Hematopoietic multipotent progenitor cell treated with erythropoietin and hydrocortisone succinate and interleukin-3 and kit ligand, for 4 days (in vitro differentiated cells): ENCODE measurements around the gene CWF19L1.
A peak's percentile ranks its signal among the peaks of the same experiment; 100 is the strongest.

ENCODE experiments used
- DNase-seq: peaks from one replicate; pipeline ENCODE4 v3.0.0-alpha.2; 2015

The CWF19L1 gene

DNA sequence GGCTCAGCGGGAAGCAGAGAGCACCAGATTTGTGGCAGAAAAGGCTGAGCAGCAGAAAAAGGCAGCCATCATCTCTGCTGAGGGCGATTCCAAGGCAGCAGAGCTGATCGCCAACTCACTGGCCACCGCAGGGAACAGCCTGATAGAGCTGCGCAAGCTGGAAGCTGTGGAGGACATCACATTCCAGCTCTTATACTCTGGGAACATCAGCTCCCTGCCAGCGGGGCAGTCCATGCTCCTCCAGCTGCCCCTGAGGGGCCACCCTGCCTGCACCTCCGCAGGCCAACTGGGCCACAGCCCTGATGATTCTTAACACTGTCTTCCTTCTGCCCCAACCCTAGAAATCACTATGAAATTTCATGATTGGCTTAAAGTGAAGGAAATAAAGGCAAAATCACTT is 18.6 kb downstream of the CWF19L1 start:
- DNase-seq: no peak

DNA sequence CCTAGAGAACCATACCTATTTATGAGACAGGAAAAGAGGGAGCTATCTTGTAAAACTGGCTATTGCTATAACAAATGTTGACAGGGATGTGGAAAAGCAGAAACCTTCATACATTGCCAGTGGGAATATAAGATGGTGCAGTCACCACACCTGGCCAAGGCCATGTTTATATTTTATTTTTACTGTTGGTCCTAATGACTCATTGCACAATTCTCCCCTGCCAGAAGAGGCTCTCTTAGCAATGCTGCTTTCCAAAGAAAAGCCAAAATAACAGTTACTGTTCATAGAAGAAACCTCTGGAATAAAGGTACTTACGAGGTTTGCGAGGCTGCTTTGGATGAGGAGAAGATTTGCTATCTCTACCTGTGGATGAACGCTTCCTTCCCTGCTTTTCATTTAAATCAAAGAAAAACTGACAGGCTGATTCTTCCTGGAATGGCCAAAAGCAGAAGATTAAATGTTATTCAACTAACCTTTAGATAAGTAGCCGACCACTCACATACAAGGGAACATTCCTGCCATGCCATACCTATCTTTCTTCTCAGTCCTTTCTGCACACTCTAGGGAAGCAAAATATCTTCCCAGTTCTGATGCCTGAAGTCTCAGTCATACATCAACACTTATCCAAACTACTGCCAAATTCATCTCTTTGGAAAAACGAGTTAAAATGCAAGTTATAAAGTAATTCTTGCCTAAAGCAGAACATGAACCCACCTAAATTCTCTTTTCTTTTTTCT is 21.8 kb downstream of the CWF19L1 start:
- DNase-seq: no peak

DNA sequence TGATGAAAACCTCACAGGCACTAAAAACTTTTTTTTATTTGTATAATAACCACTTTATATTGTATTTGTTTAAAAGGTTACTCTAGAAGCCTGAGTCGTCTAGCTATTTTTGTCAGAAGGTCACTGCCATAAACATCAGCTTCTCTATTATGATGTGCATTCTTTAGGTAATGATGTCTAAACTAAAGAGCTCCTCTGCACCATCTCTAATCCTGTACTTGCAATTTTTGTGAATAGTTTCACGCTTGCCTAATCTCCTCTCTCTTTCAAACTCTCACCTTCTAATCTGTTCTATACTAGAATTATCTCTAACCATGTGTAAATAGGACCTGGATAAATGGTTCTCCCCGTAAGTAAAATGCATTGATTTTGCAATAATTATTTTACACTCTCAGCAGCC is 27.6 kb downstream of the CWF19L1 start:
- no peak for DNase-seq

DNA sequence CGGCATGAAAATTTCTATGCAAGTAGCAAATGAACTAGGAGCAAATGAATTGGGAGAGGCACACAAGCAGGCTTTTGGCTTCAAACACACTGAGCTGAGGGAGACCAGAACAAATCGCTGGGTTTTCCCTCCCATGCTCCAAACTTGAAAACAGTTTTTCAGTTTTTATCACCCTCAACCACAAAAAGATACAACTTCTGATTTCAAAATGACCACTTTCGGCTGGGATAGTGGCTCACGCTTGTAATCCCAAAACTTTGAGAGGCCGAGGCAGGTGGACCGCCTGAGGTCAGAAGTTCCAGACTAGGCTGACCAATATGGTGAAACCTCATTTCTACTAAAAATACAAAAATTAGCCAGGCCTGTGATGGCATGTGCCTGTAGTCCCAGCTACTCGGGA is 29.0 kb downstream of the CWF19L1 start:
- no peak for DNase-seq

DNA sequence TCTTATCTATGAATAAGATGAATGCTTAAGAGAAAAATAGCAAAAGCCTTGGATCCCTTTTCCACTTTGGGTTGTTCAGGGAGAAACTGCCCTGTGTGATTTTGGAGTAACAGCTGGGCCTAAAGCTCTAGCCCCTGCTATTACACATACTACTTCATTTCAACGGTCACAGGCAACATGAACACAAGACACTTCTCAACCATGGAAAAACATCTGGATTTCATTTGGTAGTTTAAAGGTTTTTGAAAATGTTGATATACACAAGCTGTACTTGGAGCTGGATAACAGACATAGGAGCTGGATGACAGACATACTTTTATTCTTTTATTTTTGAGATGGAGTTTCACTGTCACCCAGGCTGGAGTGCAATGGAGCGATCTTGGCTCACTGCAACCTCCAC is 35.3 kb downstream of the CWF19L1 start:
- no peak for DNase-seq

DNA sequence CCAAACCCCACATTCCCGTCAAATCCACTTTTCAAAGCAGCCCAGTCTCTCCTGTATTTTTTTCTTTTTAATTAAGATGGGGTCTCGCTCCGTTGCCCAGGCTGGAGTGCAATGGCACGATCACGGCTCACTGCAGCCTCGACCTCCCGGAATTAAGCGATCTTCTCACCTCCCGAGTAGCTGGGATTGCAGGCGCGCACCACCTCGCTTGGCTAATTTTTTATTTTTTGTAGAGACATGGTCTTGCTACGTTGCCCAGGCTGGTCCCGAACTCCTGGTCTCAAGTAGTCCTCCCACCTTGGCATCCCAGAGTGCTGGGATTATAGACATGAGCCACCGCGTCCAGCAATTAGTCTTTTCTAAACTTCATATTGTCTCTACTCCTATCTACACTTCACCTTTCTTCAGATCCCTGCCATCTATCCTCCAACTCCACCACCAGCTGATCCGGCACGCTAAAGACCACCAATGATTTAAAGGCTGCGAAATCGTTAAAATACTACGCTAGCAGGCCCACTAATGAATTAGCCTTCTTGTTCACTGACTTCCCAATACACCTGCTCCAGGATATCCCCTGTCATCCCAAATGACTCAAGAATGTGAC is 37.5 kb downstream of the CWF19L1 start:
- DNase-seq: peak; percentile 2

DNA sequence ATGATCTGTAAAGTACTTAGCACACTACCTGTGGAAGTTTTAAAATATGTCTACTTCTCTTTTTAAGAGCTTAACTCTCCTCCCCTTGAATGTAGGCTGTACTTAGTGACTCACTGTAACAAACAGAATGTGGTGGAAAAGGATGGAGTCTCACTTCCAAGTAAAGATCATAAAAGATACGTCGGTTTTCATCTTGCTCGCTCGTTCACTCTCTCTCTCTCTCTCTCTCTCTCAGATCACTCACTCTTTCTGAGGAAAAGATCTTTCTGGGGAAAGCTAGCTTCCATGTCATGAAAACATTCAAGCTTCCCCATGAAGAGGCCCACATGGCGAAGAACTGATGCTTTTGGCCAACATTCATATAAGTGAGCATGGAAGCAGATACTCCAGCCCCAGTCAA is 43.6 kb downstream of the CWF19L1 start:
- no peak for DNase-seq

DNA sequence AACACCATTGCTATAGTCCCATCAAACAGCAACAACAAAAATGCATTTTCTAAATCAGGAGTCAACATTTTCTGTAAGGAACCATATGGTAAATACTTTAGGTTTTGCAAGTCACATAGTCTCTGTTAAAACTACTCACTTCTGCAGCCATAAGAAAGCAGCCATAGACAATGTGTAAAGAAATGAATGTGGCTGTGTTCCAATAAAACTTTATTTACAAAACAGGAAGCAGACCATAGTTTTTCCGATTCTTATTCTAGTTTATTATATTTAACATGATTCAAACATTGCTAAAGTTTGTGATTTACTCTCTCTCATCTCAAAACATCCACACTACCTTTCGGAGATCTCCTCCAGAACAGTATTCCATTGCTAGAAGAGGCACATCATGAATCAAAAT is 44.9 kb downstream of the CWF19L1 start:
- no peak for DNase-seq

DNA sequence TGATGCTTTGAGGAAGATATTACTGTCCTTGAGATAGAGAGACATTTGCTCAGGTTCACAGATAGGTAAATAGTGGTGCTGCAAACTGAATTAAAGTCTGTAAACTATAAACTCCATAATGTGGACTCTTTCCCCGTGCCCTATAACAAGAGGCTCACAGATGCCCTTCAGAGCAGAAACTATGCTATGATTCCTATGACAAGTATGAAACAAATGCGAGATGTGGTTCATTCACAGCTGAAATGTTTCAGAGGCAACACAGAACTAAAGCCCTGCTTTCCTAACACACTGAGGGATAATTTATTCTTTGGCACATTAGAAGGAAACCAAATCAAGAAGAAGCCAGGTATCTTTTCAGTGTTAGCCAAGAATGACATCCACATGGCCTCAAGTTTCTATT is 51.4 kb downstream of the CWF19L1 start:
- no peak for DNase-seq

DNA sequence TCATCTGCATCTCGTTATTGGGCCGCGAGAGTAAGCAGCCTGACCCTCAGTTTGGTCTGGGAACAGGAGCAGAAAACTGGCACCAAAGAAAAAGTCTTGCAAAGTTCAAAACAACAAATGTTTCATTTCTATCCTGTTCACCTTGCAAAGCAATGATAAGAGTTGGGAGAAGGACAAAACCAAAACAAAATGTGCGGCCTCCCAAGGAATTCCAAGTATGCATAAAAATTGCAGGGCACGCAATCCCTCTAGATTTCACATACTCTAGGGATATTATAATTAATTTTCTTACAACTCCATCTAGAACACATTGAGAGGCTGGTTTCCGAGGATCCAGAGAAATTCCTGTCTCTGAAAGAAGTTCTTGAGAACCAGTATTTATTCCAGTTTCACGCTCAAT is 58.1 kb downstream of the CWF19L1 start:
- no peak for DNase-seq

DNA sequence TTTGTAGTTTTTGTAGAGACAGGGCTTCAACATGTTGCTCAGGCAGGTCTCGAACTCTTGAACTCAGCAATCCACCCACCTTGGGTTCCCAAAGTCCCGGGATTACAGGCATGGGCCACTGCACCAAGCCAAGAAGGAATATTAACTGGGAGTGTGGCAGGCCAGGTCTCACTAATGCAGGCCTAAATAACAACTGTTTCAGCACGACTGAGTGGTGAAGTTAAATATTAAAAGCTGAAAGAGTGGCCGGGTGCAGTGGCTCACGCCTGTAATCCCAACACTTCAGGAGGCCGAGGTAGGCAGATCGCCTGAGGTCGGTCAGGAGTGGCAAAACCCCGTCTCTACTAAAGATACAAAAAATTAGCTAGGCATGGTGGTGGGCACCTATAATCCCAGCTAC is 59.2 kb downstream of the CWF19L1 start:
- no peak for DNase-seq

DNA sequence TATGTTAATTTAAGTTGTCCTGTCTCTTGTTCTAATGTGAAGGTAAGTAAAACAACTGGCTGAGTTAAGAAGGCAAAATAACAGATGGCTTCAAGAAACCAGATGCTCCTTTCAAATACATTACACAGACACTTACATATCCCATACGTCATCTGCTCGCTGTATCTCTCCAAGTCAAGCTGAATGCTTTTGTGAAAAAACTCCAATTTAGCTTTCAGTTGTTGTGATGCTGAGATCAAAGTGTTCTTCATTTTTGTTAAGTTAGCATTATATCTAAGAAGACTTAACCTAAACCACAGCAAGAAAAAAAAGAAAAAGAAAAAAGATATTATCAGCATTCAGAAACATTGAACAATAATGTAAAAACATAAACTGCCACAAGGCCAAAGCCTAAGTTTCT is 63.1 kb downstream of the CWF19L1 start:
- no peak for DNase-seq

DNA sequence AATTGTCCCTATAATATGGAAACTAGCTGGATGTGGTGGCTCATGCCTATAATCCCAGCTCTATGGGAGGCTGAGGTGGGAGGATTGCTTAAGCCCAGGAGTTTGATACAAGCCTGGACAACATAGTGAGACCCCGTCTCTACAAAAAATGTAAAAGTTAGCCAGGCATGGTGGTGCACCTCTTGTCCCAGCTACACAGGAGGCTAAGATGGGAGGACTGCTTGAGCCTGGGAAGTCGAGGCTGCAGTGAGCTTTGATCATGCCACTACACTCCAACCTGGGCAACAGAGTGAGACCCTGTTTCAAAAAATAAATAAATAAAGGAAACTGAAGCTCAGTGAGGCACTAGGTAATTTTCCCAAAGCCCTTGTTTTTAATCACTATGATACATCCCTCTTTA is 65.9 kb downstream of the CWF19L1 start:
- DNase-seq: no peak

DNA sequence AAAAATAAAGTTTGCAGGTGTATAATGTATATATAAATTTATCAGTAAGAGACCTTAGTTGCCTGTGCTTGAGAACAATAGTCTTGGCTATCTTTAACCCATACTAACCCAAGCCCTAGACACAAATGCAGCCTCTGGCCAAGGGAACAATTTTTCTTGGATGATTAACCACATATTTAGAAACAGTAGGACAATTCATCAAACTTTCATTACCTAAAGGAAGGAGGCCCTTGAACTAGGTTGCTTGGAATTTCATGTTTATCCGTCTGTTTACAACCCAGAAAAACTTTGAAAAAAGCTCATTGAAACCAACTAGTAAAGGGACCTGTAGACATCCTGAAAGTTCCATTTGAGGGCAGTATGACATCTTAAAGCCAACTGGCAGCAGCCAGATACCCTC is 72.7 kb downstream of the CWF19L1 start:
- no peak for DNase-seq

DNA sequence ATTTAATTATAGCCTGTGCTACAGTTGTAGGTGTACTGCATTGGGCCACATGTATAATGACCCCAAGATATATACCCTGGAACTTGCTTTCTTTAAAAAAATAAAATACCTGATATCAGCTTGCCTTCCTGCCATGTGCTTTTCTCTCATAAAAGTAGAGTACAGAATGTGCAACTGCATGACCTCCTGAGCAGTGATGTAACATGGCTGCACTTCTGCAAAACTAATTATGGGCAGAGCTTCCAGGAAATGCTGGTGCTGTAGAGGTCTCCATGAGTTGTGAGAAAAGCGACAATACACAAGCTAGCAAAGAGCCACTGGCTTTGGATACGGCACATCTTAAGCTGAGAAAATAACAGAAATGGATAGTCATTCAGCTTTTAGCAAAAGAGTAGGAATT is 75.1 kb downstream of the CWF19L1 start:
- peak; percentile 66 for DNase-seq

DNA sequence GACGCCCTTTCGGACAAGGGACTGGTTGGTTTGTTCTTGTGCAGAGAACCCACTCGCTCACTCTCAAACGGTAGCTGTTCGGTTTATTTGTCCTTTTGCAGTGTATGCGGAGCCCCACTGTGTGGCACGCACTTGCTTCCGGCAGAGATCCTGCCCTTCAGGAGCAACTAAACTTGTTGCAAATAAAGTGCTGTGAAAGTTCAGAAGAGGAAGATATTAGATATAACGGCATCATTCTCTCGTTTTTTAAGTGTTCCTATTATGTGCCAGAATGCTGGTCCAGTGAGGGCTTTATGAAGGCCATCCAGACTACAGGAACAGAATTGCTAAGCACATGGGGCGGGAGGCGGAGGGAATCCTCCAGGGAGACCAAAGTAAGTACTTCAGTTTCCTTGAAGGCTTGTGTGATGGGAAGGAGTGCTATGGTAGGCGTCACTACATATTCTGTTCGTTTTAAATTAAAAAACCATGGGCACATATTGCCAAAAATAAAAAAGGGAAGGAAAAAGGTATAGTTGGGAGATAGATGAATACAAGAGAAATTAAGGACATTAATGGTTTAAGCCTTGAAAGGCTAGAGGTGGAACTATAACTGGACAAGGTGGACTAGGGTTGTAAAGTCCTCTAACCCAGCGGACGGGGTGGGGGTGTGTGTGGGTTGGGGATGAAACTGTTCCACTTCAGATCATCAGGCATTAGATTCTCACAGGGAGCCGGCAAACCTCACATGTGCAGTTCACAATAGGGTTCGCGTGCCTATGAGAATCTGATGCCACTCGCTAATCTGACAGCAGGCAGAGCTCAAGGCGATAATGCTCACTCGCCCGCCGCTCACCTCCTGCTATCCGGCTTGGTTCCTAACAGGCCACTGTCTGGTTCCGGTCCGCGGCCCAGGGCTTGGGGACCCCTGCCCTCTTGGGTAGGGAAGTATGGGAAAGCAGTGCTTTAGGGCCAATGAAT is 80.9 kb downstream of the CWF19L1 start:
- DNase-seq: peak; percentile 72

DNA sequence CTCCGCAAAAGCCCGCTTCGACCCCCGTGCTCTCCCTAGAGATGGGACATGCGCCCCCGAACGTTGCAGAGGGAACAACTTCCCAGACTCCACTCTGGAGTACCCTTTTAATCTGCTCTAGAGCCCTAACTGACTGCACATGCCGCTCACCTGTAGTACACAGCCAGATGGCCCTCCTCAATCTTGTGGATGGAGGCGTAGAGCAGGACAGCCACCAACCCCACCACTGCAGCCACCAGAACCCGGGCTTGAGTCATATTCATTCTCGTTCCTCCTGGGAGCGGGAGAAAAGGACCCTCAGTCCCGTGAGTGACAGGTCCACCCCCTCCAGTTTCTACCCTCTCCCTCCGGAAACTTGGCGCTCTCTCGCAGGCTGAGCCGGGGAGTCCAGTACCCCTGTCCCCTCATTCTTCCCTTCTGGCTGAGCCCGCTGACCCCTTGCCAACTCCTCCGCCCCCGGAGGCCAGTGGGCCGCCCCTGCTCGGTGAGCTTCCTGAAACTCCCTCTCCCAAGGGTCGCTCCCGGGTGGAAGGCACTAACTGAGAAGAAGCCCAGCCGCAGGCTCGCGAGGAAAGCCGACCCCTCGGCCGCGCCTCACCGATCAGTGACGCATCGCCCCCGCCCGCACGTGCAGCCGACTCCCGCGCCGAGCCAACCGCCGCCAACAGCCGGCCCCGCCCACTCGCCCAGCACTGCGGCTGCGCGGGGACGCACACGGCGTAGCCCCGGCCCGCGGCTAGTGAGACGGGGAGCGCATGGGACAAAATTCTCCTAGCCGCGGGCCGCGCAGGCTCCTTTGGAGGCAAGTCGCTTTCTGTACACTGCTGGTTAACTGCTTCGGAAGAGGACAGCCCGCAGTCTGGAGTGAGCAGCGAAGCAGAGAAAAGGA is 81.8 kb downstream of the CWF19L1 start, which contains the start of gene ERLIN1:
TSS of gene ERLIN1 (minus strand) at position 666 of the 889 bp plus-strand sequence. CDS start at position 263, 403 bp downstream.
- DNase-seq: peak; percentile 98

DNA sequence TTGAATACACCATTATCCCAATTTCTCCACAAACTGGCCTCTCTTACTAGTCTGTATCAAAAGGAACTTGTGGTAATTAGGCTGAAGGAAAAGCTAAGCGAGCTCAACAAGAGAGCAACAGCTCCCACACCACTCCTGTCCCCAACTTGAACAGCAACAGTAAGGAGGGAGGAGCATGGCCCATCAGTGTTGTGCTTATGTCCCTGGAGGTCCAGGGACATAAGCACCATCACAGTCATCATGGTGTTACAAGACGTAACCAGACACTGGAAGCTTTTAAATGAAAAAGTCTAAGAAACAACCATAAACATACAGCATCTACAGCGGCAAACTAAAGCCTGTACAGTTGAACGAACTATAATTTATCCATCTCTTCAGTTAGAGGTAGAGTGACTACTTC is 82.6 kb downstream of the CWF19L1 start:
- peak; percentile 79 for DNase-seq

DNA sequence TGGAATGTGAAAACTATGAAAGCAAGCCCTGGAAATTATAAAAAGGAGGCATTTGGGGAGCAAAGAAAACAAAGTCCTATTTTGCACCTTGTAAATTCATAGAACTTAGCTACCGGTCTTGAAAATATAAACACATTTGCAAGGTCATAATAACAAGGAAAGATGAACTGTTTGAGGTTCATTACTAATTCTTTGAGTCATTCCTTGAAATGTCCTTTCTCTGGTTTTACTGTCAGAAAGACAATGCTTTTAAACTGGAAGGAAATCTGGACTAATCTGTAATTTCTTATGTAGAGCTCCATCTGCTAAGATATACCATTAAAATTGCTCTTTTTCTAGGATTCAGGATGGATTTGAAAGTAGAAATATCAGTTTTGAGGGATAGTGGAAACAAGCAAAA is 83.0 kb downstream of the CWF19L1 start:
- DNase-seq: no peak

DNA sequence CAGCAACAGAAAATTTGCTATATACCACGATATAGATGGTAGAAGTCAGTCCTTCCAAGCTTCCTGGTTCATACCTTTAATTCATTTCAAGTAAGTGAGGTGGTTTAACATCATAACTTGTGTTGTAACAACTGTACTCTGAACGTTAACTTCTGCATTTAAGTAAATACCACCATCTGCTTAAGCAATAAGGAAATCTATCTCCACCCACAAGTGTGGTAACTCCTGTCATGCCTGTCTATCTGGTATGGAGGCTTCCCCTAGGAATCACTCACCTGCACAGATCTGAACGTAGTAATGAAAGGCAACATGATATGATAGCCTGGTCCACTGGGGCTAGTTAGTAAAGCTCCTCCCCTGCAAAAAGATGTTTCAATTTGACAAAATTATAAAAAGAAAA is 84.0 kb downstream of the CWF19L1 start:
- peak; percentile 86 for DNase-seq

DNA sequence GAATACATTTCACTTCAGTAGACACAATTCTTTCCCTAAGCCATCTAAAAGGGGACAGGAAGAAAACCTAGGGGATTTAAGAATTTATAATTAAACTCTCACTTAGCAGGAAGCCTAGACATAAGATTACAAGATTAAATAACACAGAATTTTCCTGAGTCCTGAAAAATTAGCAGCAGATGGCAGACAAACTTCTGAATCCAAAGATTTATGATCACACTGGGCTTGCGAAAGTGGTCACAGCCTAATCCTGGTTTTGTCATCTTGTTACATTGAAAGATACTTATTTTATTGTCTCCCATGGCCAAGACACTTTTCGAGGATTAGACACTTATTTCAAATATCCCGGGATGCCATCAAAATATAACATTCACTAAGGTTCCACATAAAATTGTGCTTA is 84.5 kb downstream of the CWF19L1 start:
- no peak for DNase-seq
